Amniotic stem cell (primary cell): ENCODE results near the gene LPP.

Experiments used
- DNase-seq: peaks from one replicate; lab custom pipeline; 2025; lab: John Stamatoyannopoulos, UW

The LPP gene

GRCh38 chr3:188135271-188135670, 18.7 kb upstream of the LPP start:
- DNase-seq: no peak

- DNase-seq: no peak
Measured at GRCh38 chr3:188137051-188137450, 16.9 kb upstream of the LPP start.

- no peak for DNase-seq
Measured at GRCh38 chr3:188139466-188139865, 14.5 kb upstream of the LPP start.

DNA sequence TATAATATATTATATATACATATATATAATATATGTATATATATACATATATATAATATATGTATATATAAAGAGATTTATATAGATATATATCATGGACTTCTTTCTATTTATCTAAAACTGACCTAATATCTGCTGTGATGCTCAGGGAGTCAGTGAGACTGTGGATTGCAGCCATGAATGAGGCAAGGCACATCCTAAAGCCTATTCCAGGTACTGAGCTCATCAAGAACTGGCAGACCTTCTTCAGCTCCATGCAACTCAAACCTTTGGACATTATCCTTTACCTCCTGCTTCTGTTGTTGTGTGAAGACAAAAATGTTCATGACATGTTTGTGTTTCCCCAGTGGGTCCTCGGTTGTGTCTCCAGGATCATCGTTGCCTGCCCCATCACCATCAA, 7.7 kb upstream of the LPP start:
- no peak for DNase-seq

DNA sequence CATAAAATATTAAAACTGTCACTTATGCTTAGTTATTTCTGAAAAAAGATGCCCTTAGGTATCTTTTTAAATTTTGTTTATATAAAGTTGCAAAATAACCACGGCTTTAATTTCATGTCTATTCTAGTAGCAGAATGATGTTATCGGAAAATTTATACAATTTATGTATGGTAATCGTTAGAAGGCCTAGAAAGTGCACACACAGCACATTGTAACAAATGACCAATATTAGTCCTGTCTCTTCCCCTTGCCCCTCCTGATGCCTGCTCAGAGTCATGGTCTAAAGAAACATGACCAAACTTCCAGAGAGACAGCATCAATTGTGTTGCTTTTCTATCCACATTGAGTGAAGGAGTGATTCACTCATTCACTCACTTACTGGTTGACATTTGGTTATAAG, 6.2 kb upstream of the LPP start:
- no peak for DNase-seq

DNA sequence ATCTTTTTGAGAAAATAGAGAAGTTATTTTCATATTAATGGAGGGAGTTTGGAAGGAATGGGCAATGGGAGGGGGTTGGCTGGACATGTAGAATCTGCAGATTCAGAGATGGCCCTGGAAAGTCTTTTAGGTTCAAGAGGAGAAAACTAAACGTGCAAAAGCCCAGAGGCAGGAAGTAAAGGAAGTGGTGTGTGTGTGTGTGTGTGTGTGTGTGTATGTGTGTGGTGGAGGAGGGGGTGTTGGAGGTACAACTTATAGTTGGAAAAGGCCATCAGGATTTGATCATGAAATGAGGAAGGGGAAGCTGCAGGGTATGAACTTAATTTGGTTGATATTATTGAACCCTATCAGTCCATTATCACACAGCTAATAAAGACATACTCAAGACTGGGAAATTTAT, 5.6 kb upstream of the LPP start:
- DNase-seq: no peak

- DNase-seq: no peak
Measured at GRCh38 chr3:188149587-188149986, 4.4 kb upstream of the LPP start.

- DNase-seq: no peak
Measured at GRCh38 chr3:188150982-188151381, 3.0 kb upstream of the LPP start.

DNA sequence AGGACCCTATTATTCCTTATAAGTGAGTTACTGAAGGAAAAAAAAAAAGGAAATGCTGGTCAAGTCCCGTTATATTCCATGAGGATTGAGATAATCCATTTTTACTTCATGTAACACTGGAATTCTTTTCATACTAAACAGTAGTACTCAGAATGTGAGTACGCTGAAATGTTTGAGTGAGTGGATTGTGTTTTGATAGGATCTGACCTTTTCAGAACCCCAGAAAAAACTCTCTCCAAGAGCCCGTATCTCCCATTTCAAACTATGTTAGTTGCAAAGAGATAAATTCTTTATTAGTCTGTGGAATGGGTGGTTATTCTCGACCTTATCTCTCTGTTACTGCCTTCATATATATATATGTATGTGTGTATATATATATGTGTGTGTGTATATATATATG, 2.5 kb upstream of the LPP start:
- no peak for DNase-seq

DNA sequence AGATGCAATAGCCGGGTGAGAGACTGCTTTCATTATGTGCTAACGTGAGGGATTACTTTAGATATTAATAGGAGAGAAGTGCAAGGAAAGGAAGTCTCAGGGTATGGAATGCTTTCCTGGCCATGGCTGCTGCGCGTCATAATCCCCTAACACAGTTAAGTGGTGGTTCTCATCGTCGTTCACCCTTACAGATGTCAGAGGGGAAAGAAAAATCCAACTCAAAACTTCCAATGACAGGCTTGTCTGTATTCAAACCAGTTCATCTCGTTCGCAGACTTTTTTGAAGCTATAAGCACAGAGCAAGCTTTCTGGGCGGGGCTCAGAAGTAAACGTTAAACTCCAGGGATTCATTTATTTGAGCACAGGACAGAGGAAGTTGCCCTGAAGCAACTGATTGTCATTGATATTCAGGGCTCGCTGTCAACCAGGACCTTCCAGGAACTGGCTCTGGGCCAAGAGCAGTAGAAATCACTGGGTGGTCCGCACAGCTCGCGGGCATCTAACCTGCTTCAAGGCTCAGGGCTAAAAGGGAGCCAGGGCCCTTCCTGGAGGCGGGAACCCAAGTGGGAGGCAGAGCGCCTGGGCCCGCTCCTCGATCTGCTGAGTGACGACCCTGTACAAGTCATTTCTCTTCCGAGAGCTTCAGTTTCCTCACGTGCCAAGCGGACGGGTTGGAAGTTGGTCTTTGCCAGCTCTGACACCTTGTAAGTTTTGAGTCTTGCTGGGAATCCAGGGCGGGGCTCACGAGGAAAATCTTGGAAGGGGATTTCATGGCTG, 1.1 kb upstream of the LPP start:
- DNase-seq: peak; percentile 32

- DNase-seq: peak; percentile 83
Measured at GRCh38 chr3:188153437-188154013, 432 bp upstream of the LPP start.

DNA sequence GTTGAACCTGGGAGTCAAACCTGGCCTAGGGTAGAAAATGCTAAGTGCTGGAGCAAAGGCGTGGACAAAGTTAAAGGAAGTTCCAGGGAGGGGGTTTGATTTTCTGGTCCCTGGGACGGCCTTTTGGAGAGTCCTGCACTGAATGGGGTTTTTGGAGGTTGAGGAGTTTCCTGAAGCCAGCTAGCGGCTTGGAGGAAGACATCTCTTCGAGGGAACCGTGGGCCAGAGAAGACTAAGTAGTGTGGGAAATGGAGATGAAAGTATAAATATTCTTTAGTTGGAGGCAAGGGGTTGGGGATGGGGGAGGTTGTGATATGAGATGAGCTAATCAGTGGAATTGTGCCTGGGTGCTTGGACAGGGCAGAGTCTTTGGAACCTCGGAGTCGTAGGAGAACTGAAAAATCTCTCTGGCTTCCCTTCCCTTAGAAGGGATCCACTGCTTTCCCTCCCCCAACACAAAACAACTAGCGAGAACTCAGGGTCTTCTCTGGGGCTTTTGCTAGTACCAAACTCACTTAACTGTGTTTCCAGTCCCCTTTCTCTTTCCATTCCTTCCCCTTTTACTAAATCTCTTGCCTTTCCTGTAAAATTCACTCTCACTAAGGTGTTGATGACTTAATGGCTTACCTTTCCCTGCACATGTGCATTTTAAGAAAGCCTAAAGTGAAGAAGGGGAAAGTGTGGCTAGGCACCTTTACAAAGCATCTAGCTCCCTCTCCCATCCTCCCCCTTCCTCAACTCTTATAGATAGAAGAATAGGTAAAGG, 1.0 kb downstream of the LPP start:
- DNase-seq: no peak

- no peak for DNase-seq
Measured at GRCh38 chr3:188156056-188156455, 2.1 kb downstream of the LPP start.

DNA sequence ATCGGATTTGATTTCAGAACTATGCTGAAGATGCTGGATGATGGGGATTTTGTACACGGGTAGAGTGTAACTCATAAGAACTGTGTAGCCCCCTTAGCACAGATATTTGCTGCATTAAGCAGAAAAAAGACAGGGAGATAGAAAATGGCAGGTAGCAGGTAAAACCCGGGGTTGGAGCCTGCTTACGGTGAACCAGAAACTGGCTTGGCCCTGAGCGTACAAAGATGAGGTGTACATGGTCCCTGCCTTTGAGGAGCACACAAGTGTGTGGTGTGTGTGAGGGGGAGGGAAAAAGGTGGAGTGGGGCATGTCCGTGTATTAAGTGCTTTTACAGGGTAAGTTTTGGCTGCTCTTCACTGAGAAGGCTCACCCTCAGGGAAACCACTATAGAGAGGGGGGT, 3.5 kb downstream of the LPP start:
- DNase-seq: no peak

DNA sequence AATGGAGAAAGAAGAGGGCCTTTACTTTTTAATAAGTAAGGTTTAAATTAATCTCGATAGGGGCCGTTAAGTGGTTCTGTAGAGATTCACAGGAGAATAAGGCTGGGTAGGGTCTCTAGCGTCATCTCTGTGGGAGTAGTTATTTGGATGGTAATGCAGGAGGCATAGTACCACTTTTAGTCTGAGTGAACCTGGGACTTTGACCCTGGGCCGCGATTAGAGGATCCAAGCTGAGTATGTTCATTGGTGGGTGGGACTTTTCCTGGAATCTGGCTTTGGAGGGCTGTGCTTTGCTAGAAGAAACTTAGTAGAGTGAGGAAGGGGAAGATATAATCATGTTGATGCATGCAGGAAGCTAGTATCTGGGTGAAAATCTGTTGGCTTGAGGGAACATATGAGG, 4.0 kb downstream of the LPP start:
- no peak for DNase-seq

- no peak for DNase-seq
Measured at GRCh38 chr3:188158731-188159310, 4.9 kb downstream of the LPP start.

DNA sequence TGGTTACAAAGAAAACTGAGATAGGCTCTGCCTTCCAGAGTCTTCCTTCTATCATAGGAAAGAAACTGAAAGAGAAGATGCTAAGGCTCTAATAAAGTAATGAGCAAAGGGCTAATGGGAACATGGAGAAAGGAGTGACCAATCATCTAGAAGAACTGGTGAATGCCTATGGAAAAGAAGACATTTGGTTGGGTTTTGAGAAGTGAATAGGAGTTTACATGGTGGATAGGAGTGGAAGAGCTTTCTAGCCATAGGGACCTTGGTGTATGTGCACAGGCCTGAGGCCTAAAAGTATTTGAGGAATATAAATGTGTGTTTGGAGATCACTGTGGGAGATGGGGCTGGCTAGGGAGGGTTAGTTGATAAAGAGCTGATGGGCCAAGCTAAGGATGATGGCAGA, 6.8 kb downstream of the LPP start:
- no peak for DNase-seq

GRCh38 chr3:188164248-188164687, 10.3 kb downstream of the LPP start:
- DNase-seq: no peak

GRCh38 chr3:188165596-188165995, 11.6 kb downstream of the LPP start:
- no peak for DNase-seq

GRCh38 chr3:188166441-188166840, 12.5 kb downstream of the LPP start:
- no peak for DNase-seq

DNA sequence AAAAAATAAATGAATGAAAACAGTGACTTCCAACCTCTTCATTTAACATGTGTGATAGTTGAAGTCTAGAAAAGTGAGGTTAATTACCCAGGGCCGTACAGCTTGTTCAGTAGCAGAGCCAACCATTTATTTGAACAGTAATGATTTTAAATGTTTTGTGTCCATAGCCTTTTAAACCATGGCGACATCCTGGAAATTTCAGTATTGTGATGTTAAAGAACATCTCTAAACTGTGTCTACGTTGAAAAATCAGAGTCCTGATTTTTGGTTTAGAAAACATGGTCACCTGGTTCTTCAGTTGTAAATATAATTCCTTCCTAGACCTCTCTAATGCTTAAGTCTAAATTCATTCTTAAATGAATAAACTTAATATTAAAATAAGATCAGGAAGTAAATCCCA, 14.2 kb downstream of the LPP start:
- no peak for DNase-seq

GRCh38 chr3:188168648-188169047, 14.7 kb downstream of the LPP start:
- no peak for DNase-seq
